ENCODE results near the gene ITPKB.
"Not testable (repeated sequence)": the region's sequence is repeated elsewhere in the genome, so short reads cannot be mapped to it uniquely, and the experiment has no call there.

ITPKB gene

DNA sequence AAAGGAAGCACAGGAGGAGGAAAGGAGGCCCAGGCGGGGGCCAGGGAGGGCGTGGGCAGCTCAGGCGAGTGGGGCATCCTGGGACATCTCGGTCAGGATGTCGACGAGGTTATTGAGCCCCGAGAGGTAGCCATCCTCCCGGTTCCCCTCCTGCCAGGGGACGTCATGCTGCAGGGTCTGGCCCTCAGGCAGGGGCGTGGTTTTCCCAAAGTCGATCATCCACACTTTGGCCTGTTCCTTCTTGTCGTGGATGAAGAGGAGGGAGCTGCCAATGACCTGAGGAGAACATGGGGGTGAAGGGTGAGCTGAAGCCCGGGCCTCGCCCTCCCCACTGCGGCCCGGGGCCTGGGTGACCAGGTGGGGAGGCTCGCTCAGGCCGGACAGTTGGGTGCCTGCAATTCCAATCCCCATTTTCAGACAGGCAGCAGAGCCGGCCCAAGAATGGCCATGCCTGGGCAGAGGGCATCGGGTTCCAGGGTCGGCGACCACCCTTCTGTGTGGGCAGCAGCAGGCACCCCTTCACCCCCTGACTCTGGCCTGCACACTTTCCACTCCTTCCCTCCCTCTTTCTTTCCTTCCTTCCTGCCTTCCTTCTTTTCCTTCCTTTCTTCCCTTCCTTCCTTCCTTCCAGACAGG is 104.4 kb downstream of the ITPKB start:
- DNase-seq, result no peak

DNA sequence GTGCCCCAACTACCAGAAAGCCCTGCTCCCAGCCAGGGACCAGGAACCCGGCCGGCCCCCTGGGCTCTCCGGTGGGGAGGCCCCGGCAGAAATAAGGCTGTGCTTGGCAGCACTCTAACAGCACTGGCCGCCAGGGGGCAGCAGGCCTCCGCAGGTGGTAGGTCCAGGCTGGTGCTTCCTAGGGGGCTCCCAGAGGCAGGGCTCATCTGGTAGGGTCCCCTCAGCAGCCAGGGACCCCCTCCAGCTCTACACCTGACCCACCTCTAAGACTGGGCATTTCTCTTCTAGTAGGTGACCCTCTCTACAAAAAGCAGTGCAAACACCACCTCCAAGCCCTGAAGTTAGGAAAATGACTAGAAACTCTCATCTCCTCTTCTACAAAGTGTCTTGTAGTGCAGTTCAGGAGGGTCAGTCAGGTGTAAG is 104.9 kb downstream of the ITPKB start:
- peak; percentile 43 to 57 for DNase-seq

DNA sequence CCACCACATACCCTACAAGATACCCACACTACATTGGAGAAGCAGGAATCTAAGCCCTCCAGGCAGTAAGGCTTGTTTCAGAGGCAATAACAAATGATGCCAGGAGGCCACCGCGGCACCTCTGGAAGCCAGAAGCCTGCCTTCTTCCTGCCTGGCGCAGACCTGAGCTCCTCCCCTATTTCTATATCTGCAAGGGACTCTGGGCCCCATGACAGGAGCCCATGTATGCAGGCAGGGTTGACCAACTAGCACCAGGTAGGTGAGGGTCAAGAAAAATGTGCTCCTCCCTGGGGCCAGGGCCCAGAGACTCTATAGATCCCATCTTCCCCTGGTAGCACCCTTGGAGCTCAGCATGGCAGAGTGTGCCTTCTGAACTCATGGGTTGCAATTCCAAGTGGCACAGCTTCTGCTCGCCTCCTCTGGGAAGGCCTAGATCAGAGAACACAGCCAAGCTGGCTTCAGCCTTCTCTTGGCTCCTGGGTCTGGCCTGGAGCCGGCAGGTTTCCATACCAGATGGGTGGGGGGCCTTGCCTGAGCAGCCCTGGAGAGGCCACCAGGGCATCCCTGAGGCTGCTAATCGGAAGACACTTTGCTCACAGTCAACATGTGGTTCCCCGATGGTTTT is 105.4 kb downstream of the ITPKB start:
- no peak for DNase-seq

DNA sequence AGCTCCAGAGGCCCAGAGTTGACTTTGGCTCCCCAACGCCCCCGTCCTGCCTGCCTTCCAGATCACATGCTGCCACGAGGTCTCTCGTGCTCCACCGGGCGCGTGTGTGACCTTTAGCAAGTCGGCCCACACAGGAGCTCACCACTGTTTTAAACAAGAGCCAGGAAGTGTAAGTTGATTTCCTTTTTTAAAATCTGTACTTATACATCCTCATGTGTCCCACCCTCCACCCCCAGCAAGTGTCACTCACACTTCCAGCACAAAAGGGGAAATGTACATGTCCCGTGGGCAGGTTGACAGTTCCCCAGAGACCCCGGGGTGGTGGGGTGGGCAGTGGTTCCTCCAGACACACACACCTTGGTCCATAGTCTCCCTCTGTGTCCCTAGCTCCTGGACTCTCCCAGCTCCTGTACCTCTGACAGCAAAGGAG is 106.1 kb downstream of the ITPKB start:
- no peak for DNase-seq

DNA sequence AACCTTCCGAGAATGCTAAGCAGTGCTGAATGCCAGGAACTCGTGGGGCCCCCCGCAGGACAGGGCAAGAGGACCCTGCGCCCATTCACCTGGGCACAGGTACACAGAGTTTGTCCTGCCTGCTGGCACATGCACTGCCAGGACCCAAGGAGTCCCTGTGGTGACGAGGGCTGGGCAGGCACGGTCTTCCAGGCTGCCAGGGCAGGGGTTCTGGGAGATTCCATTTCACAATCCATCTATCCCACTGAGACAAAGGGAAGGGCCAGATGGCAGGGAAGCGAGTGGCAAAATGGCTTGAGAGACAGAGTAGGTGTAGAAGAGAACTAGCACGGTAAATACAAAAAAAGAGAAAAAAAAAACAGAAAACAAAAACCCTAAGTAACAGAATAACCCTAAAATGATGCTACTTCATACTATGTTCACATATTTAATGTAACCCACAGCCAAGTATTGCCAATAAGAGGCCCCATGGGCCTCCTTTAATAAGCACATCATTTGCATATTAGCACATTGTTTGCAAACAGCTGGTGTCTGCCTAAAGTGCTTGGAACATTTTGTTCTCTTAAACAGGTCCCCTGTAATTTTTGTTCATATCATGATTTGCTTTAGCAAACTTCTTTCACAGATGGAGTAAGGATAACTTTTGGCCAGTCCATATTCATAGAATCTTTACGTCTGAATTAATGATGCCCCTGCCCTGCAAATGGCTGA is 106.8 kb downstream of the ITPKB start:
- no peak for DNase-seq

DNA sequence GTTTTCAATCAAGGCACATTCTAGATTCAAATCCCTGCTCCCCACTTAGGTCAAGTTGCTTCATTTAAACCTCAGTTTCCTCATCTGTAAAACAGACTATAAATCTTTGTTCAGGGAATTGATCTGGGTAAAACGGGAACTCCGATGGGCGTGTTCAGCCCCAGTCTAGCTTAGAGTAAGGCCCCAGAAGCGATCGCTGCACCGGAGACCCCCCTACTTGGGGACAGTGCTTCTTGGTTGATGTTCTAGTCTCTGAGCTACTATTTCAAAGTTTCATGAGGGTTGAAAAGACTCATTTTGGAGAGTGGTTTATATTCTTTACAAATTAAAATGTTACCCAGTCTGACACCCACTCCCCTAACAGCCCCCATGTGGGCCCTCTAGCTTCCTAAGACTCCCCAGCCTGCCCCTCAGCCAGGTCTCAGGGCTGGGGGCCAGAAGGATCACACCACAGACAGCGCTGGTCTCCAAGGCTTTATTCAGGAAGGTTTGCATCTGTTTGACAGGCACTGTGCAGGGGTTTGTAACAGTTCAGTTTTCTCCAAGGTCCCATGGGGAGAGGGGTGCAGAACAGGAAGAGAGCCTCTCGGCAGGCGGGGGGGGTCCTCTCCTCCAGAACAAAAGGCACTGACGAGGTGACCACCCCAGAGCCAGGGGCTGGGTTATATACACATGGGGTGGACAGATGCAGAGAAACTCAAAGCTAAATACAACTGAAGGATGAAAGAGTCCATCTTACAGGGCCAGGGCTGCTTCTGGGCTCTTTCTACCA is 107.7 kb downstream of the ITPKB start:
- no peak for DNase-seq

DNA sequence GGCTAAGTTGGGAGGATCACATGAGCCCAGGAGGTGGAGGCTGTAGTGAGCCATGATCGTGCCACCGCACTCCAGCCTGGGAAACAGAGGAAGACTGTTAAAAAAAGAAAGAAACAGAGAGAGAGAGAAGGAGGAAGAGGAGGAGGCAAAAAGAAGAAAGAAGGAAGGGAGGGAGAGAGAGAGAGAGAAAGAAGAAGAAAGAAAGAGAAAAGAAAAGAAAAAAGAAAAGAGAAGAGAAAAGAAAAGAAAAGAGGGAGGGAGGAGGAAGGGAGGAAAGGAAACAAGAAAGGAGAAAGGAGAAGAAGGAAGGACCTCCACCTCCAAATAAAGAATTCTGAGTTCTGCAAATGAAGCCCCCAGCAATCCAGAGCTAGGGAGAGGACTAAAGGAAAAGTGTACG is 108.5 kb downstream of the ITPKB start:
- DNase-seq, result no peak

DNA sequence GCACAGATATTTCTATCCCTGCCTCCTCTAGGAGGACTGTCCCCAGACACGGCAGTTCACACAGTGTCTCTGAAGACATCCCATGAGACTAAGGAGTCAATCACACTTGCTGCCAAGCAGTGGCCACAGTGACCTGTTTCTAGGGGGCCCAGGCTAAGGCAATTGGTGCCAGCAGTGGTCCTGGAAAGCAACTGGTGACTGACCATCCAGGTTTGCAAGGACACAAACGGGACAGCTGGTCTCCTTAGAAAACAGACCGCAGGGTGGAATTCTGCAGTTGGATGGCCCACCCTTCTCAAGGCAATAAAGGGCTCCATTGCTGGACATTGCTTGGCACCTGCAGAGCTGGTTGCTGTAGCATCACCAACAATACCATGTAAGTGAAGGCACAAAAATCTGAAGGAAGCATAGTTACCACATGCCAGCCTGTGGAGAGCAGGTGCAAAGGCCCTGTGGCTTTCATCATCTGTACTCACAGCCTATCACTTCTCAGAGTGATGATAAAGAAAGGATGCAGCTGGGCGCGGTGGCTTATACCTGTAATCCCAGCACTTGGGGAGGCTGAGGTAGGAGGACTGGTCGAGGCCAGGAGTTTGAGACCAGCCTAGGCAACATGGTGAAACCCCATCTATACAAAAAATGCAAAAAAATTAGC is 109.1 kb downstream of the ITPKB start:
- no peak for DNase-seq

DNA sequence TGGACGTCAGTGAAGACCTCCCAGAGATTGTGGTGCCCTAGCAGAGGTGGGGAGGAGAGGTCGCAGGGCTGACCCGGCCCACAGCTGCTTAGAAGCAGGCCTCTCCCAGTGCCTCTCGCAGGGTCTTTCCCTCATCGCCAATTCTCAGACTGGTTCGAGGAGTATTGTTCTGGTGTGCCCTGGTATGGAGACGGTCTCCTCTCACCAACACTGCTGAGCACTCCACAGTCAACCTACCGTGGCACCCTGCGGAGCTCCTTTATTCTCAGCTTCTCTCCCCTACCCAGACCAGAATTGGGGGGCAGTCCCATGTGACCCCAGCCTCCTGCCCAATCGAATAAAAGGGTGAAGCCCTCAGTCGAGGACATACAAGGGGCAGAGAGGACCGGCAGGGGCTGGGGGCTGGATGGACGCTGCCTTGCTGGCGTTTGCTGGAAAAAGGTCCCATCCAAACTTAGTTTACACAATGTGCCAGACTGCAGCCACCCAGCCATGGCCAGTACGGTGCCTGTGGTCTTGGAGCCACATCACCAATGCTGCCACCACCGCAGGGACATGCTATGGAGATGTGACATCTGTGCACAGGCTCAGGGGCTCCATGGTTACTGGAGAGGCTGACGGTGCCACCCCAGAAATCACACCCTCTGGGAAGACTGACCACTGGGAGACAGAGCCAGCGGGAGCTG is 109.7 kb downstream of the ITPKB start:
- DNase-seq, result no peak

DNA sequence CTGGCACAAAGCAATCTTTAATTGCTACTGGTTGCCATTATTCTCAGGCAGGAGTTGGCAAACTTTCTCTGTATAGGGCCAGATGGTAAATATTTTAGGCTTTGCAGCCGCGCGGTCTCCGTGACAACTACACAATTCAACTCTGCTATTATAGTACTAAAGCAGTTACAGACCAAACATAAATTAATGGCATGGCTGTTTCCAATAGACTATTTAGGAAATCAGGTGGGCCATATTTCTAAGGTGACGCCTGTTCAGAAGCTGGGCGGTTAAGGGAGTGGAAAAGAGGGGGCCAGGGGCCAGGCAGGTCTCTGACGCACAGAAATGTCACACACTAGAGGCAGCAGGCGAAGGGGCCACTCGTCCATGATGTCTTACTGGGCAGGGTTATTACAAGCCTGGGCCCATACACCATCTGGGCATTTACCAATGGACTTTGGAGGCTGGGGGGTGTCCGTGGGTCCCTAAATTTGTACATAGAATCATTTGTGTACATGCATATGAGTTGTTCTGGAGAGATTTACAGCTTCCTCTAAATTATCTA is 110.4 kb downstream of the ITPKB start:
- DNase-seq, result no peak

DNA sequence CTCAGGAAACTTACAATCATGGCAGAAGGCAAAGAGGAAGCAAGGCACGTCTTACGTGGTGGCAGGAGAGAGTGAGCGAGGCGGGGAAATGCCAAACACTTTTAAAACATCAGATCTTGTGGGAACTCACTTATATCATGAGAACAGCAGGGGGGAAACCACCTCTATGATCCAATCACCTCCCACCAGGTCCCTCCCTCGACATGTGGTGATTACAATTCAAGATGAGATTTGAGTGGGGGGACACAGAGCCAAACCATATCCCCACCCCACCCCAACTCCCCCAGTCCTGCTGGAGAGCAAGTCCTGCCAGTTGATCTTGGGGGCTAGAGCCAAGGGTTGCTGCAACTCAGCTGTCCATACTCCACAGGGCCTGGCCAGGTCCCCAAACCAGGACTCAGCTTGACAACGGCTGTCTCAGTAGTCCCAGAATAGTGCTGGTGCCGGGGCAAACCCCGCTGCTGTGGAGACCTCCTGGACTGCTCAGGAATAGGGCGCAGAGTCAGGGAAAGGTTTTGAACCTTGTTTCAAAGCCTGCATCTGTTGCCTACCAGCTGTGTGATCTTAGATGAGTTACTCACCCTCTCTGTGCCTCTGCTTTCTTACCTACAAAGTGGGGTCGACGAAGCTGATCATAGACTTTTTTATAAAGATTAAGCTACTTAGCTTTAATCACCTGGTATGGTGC is 111.0 kb downstream of the ITPKB start:
- no peak for DNase-seq

DNA sequence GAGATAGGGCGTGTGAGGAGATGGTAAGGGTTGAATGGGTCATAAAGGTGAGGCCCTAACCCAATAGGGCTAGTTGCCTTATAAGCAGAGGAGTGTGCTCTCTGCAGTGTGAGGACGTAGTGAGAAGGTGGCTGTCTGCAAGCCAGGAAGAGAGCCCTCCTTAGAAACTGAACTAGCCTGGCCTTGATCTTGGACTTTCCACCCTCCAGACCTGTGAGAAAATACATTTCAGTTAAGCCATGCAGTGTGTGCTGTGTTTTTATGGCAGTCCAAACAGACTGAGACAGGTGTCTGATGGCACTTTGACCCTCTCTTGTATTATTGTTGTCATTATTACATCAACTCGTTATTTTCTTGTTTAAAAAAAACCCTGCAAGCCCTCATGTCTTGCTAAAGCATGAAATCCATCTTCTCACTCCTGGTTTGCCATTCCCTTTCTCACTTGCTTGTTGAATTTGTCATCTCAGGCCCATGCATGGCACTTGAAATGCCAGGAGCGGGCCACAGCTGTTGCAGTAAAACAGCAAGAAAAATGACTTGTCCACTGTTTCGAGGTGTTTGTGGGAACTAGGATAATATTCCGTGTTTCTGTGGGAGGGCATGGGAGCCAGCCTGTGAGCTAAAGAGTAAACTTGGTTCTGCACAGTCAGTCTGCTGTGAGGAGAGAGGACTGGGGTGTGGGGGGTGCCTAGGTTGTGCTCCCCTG is 111.9 kb downstream of the ITPKB start:
- DNase-seq, result no peak

DNA sequence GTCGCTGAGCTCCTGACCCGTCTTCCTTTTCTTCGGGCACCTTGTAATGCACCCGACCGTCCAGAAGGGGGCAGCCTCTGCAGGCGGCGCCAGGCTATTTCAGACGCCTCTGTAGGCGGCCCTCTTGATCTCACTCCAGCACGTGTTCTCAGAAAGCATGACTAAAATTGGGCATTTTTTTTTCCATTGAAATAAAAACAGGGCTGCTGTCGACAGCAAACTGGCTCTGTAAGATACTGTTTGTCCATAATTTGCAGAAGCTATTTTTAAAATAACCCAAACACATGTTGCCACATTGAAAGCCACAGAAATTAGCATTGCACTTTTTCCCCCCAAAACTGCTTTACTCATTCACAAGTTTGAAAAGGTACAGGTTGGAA is 112.5 kb downstream of the ITPKB start:
- peak; percentile 75 to 81 for DNase-seq

DNA sequence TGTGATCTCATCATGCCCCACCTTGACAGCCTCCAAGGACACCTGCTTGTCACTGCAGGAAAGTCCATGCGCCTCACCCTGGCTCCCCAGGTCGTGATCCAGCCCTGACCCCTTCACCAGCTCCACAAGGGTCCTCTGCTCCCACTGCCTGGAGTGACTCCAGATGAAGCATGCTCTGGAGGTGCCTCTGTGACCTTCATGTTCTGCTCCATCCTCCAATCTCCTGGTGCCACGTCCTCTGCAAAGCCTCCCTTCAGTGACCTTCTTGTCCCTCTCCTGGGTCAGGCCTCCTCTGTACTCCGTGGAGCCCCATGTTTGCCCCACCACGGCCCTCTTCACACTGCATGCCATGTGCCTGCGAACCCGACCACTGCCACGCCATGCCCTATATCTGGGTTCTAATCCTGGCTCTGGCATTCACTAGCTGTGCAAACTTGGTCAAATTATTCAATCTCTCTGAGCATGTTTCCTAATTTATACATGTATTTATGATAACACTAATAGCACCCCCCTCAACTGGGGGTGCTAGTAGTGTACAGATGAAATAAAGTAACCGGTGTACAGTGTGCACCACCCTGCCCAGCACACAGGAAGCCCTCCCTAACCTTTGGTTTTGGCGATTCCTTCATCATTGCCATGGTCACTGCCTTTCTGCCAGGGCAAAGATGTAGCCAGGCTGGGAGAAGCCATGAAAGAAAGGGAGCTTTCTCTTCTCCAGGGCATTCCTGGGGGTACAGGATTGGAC is 113.1 kb downstream of the ITPKB start:
- no peak for DNase-seq

DNA sequence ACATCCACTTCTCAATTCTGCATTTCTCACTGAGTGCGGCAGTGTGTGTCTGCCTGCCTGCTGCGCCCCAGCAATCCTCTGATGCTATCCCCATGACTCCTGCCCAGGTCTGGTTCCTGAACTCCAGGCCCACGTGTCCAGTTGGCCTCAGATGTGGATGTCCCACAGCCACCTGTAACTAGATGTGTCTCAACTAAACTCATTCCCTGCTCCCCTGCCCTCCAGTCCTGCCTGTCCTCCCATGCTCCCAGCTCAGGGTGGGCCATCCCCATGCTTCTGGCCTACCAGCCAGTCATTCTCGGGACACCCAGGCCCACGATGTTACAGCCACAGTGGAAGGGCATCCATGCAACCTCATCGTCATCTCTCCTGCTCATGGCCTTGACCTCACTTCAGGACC is 113.8 kb downstream of the ITPKB start:
- DNase-seq, result no peak

DNA sequence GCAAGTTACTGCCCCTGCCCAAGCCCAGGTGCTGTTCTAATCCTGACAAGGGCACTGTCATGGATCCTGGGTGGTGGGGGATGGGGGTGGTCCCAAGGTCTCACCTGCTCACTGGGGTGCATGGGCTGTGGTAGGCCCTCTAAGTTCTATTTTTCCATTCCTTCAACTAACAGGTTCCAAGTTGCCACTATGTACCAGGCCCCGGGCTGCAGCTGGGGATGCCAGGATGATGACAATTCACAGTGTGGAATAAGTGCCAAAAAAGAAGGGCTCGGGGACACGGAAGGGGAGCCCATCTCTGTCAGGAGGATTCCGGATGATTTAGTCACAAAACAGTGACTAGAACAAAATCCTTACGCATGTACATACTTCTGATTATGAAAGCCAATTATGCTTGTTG is 114.6 kb downstream of the ITPKB start:
- no peak for DNase-seq

DNA sequence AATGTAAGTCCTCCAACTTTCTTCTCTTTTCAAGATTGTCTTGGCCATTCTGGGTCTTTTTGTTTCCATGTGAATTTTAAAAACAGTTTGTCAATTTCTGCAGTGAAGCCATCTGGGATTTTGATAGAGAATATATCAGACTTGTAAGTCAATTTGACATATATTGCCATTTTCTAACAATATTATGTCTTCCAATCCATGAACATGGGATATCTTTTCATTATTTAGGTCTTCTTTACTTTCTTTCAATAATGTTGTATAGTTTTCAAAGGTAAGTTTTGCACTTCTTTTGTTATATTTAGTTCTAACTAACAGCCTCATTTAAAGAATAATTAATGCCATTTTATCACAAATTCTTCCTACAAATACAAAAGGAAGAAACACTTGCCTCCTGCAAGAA is 117.1 kb downstream of the ITPKB start:
- no peak for DNase-seq

DNA sequence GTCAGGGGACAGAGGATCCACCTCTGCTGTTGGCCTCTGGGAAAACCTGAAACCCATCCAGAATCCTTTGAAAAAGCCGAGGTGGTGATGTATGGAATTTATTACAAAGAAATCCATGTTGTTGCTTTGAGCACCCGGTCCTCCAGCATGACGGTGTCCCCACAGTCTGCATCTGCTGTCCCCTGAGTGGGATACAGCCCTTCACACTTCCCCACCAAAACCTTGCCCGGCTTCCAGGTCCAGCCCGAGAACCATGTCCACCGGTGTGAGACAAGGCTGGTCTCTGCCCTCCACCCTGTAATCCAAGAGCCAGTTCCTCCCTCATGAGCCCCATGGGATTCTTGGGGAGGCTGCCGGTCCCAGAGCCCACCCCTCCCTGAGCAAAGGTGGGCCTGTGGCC is 120.1 kb downstream of the ITPKB start:
- no peak for DNase-seq

DNA sequence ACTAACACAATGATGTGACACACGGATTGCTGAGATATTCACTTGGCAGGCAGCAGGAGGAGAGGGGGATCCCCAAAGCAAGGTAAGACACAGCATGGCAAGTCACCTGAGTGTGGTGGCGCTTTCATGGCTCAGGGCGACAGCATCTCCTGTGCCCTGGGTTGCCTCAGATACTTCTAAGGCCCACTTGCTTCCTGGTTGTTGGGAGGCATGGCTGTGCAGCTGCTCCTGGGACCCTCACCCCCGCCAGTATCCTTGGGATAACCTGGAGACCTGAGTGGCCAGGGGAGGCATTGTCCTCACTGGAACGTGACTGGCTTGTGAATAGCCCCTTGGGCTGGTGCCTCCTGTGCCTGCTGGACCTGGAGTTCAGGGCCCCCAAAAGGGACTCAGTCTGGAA is 120.7 kb downstream of the ITPKB start:
- no peak for DNase-seq

DNA sequence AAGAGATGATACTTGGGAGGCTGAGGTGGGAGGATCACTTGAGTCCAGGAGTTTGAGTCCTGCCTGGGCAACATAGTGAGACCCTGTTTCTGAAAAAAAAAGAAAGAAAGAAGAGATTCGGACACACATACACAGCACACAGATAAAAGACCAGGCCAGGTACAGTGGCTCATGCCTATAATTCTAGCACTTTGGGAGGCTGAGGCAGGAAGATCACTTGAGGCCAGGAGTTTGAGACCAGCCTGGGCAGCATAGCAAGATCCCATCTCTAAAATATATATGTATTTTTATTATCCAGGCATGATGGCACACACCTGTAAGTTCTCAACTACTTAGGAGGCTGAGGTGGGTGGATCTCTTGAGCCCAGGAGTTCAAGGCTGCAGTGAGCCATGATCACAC is 121.4 kb downstream of the ITPKB start:
- not testable (repeated sequence) for DNase-seq
